Fibroblast of mammary gland (primary cell): ENCODE data around the gene POFUT2.

Experiments used
- DNase-seq: peaks from one replicate; pipeline ENCODE4 v3.0.0-alpha.2; 2010; ENCODE audit warnings: low read depth
- H3K4me3 ChIP-seq: 2 replicates; pipeline ENCODE4 v1.5.1; 2011; ENCODE audit warnings: low read depth, mild to moderate bottlenecking, low read length, moderate library complexity; ENCODE audit not compliant: control insufficient read depth
- TF ChIP-seq, protein P1 (sequence below): conservative IDR thresholded peaks from 2 replicates; pipeline ENCODE4 v1.5.1; 2011; ENCODE audit warnings: low read depth, low read length, inconsistent platforms; ENCODE audit not compliant: control insufficient read depth, insufficient read depth

Gene POFUT2

DNA sequence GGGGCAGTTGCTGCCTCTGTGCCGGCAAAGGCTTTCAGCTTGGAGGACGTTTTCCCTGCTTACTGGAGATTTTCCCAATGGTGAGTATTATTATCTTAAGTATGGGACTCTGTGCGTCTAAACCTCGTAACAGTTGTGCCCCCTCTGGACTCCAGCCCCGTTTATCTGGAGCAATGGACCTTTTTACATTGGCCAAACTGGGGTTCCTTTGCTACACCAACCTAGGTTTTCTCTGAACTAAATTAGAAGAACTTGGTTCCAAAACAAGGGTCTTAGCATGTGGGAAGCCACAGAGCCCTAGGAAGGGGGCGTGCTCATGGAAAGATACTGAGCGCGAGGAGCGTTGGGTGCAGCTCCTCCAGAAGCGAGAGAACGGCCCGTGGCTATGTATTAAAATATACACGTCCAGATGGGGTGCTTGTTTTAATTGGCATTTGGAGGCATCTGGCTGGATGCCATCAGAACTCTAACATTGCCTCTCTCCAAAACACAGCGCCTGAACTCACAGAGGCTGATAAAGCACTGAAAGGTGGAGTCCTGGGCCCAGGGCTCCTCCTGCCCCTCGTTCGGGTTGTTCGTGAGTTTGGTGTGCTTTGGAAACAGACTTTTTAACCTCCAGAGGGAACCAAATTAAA, 28.4 kb downstream of the POFUT2 start:
- no peak for DNase-seq
- TF ChIP-seq, protein P1, sequence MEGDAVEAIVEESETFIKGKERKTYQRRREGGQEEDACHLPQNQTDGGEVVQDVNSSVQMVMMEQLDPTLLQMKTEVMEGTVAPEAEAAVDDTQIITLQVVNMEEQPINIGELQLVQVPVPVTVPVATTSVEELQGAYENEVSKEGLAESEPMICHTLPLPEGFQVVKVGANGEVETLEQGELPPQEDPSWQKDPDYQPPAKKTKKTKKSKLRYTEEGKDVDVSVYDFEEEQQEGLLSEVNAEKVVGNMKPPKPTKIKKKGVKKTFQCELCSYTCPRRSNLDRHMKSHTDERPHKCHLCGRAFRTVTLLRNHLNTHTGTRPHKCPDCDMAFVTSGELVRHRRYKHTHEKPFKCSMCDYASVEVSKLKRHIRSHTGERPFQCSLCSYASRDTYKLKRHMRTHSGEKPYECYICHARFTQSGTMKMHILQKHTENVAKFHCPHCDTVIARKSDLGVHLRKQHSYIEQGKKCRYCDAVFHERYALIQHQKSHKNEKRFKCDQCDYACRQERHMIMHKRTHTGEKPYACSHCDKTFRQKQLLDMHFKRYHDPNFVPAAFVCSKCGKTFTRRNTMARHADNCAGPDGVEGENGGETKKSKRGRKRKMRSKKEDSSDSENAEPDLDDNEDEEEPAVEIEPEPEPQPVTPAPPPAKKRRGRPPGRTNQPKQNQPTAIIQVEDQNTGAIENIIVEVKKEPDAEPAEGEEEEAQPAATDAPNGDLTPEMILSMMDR, result no peak
- H3K4me3 ChIP-seq, result no peak overlapping the region

DNA sequence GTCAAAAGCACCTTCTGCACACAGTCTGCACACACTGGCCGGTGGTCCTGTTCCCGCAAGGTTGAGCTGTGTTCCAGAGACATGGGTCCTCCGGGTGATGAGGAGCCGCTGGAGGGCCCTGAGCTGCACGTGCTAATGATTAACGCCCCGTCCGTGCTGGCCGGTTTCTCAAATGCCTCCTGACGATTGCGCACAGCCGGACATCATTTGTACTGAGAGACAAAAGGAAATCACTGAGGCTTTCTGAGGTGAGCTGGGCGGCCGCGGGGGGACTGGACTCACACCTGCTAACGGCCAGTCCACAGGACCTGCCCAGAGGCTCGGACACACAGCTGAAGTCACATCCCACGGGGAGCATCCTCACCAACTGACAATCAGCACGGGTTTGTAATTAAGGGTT, 29.2 kb downstream of the POFUT2 start:
- peak; percentile 36 for DNase-seq
- no peak overlapping the region for H3K4me3 ChIP-seq
- TF ChIP-seq, protein P1, result no peak

DNA sequence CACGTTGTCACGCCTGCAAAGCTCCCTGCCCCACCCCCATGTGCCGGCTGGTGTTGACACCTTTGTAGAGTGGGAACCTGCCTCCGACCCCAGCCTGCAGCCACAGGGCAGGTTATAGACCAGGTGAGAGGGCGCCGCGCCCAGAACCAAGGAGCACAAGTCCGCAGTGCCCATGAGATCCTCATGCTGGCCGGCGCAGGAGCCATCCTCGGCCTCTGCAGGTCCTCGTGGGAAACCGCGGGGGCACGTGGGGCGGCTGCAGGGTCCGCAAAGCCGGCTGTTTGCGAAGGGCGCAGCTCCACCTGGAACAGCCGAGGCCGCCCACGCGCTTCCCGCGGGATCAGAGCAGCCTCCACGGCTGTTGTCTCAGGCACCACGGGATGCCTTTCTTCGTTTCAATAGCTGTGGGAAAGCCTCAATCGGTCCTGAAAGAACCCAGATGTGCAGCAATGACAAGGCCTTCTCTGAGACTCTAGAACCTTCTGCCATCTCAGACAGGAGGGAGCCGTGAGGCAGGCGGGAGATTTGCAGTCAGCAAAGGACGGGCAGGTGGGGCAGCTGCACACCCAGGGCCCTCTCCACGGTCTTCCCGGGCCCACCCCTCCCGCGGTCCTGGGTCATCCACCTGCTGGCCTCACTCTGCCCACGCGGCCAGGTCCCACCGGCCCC, 29.9 kb downstream of the POFUT2 start:
- peak; percentile 17 for DNase-seq
- TF ChIP-seq, protein P1, result no peak
- H3K4me3 ChIP-seq, result no peak overlapping the region

DNA sequence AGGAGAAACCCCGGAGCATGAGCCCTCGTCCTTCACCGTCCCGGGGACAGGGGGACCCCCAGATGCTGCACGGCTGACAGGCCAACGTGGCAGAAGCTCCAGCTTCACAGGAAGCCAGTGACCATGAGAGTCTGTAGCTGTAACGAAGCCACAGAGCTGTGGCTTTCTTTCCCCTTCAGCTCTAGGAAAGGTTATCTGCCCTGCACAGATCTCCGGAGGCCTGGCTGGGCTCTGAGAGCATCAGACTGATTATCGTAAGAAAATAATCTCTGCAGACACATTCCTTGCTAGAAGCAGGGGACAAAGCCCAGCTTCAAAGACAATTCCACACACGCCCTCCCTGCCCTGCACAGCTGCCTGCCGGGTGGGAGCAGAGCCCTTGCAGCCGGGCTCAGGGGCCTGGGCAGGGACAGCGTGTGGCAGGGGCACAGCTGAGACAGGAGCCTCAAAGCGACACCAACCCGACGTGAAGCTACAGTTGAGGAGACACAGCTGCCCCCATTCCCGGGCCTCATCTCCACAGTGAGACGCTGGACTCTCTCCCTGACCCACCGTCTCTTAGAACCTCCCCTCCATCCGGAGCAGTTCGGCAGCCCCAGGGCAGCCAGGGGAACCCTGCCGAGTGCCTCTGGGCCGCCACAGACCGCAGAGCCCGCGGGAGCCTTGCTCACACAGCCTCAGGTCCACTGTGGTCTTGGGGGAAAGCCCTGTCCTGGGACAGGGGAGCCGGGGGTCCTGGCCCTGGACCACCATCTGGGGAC, 30.6 kb downstream of the POFUT2 start:
- DNase-seq, result no peak
- TF ChIP-seq, protein P1, result no peak
- no peak overlapping the region for H3K4me3 ChIP-seq

DNA sequence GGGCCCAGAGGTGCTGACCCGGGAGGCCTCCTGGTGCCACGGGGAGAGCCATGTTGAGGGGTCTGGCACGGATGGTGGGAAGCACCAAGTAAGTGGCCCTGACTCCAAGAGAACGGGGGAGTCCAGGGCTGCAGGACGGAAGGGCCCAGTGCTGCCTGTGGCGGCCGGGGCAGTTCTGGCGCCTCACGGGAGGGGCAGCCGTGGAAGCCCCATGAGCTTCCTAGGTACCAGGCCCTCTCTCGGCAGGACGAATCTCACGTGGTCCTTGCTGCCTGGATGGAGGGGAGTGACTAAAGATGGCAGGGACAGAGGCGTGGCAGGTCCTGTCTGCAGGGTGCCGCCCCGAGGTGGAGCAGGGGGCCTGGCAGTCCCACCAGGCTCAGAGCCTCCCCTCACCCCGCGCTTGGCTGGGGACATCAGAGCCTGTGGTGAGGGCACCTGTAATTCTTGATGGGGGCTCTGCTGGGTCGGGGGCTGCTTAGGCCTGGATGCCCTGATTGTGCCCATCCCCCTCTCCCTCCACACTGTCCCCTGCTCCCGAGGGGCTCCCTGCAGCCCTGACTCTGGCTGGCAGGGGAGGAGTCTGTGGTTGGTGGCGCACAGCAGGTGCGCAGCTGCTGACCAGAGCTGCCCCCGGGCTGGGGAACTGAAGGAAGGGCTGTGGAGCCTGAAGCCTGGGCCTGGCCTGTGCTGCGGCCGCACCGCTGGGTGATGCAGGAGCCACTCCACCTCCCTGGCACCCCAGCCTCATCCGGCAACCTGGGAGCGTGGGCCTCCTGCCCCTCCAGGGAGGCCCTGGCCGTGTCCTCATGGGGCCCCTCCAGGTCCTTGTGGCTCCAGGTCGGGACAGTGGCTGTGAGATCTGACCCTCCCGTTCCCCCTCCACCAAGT, 31.4 kb downstream of the POFUT2 start:
- H3K4me3 ChIP-seq, result no peak overlapping the region
- DNase-seq, result no peak
- TF ChIP-seq, protein P1, result no peak

DNA sequence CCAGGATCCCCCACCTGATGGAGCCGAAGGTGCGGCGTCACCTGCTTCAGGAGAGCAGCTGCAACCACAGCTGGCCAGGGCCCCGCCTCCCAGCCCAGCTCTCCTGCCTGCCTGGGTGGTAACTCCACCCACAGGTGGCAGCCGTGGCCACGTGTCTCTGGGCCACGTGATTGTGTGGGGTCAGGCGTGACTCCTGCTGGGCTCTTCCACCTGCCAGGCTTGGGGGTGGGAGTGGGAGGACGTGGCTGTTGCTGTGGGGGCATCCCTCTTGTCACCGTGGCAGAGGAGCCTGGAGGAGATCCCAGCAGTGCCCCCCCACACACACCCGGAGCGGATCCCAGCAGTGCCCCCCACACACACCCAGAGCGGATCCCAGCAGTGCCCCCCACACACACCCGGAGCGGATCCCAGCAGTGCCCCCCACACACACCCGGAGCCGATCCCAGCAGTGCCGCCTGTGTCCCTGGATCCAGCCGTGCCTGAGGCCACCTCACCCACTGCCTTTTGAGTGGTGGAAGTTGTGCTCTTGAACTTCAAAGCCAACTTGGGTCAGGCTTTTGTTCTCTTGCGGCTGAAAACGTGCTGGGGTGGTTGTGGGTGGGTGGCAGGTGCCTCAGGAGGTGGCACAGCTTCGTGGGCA, 32.2 kb downstream of the POFUT2 start:
- TF ChIP-seq, protein P1, result no peak
- no peak overlapping the region for H3K4me3 ChIP-seq
- no peak for DNase-seq
